HG02759 (cell line): ENCODE data around the gene PFDN6.
"Not testable (repeated sequence)": the region's sequence is repeated elsewhere in the genome, so short reads cannot be mapped to it uniquely, and the experiment has no call there.

Experiments used
- ATAC-seq: cut with Tn5 transposase; IDR thresholded peaks from one replicate; pipeline ENCODE4 v1.9.1; 2021; ENCODE audit warnings: mild to moderate bottlenecking, moderate library complexity; ENCODE audit not compliant: unreplicated experiment

The PFDN6 gene

GRCh38 chr6:33273129-33273923 is 16.1 kb upstream of the PFDN6 start:
- ATAC-seq: no peak

- no peak for ATAC-seq
Measured at GRCh38 chr6:33273924-33274902, 15.2 kb upstream of the PFDN6 start.

- ATAC-seq: not testable (repeated sequence)
Measured at GRCh38 chr6:33275795-33276580, 13.4 kb upstream of the PFDN6 start.

GRCh38 chr6:33276581-33276863 is 12.9 kb upstream of the PFDN6 start:
- no peak for ATAC-seq

- ATAC-seq: peak; percentile 61
Measured at GRCh38 chr6:33276864-33277662, 12.3 kb upstream of the PFDN6 start, which contains the start of gene B3GALT4. Gene B3GALT4, plus strand, starts transcription at chr6:33277123. Its CDS starts 297 bp downstream, at chr6:33277420.

- no peak for ATAC-seq
Measured at GRCh38 chr6:33277663-33278391, 11.6 kb upstream of the PFDN6 start.

GRCh38 chr6:33278392-33278741 is 11.0 kb upstream of the PFDN6 start:
- ATAC-seq: no peak

GRCh38 chr6:33278810-33279209 is 10.6 kb upstream of the PFDN6 start:
- ATAC-seq: no peak

- ATAC-seq: no peak
Measured at GRCh38 chr6:33279257-33279695, 10.1 kb upstream of the PFDN6 start.

- no peak for ATAC-seq
Measured at GRCh38 chr6:33279971-33280511, 9.4 kb upstream of the PFDN6 start.

- ATAC-seq: no peak
Measured at GRCh38 chr6:33280539-33280938, 8.9 kb upstream of the PFDN6 start.

GRCh38 chr6:33285214-33285613 is 4.2 kb upstream of the PFDN6 start:
- not testable (repeated sequence) for ATAC-seq

- no peak for ATAC-seq
Measured at GRCh38 chr6:33286946-33287914, 2.2 kb upstream of the PFDN6 start.

GRCh38 chr6:33288141-33288920 is 1.1 kb upstream of the PFDN6 start:
- no peak for ATAC-seq

GRCh38 chr6:33289784-33290315 is 449 bp downstream of the PFDN6 start:
- peak; percentile 14 for ATAC-seq

- ATAC-seq: no peak
Measured at GRCh38 chr6:33290459-33290858, 1.1 kb downstream of the PFDN6 start.

GRCh38 chr6:33292996-33293682 is 3.7 kb downstream of the PFDN6 start:
- ATAC-seq: no peak
